ENCODE results near the gene SYNE1. TPM values are rescaled to one million over a fixed set of nuclear protein-coding genes. Genes with fewer than 3 reads are reported as not detected.
A peak's percentile ranks its signal among the peaks of the same experiment; 100 is the strongest.
"Not testable (repeated sequence)": the region's sequence is repeated elsewhere in the genome, so short reads cannot be mapped to it uniquely, and the experiment has no call there.

The SYNE1 gene
- total RNA-seq, 1 experiment from 2014 or later, result 20.9 TPM

DNA sequence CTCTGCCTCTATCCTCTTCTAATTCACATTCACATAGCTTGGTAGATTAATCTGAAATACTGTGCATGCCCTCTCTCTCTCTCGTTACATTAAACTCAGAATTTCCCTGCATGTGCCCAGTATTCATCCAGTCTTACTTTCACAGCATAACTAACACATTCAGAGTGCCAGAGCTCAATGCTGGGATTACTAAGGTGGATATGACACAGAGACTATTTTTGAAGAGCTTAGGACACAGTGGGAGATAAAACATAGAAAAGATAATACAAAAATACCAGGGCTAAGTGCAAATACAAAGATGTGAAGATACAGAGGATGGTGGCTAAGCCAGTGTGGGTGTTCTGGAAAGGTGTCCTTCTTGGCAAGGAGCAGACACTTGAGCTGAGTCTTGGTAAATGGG, 6.3 kb downstream of the SYNE1 start:
- DNase-seq (ENCODE audit: low read depth), result no peak

DNA sequence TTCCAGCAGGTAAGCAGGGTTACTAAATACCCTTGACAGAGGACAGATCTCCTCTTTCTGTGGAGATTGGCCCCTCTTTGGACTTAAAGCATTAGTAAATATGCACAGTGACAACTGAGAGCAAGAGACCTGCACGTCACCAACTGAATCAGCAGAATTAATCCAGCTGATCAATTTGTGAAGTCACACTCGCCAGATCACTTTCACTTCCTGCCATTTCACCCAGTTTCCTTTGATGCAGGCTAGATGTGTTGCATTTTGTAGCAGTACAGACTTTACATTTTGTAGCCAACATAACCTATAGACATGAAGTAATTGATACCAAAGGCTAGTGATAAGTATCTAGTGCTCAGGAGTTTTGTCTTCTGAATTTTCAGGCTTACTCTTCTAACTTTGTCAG, 11.9 kb downstream of the SYNE1 start:
- DNase-seq (ENCODE audit: low read depth), result no peak

DNA sequence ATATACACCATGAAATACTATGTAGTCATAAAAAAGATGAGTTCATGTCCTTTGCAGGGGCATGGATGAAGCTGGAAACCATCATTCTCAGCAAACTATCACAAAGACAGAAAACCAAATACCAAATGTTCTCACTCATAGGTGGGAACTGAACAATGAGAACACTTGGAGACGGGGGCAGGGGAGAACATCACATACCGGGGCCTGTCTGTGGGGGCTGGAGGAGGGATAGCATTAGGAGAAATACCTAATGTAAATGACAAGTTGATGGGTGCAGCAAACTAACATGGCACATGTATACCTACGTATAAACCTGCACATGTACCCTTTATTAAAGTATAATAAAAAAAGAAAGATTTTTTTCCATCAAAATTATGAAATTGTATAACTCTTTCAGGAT, 22.4 kb downstream of the SYNE1 start:
- DNase-seq (ENCODE audit: low read depth), result not testable (repeated sequence)

DNA sequence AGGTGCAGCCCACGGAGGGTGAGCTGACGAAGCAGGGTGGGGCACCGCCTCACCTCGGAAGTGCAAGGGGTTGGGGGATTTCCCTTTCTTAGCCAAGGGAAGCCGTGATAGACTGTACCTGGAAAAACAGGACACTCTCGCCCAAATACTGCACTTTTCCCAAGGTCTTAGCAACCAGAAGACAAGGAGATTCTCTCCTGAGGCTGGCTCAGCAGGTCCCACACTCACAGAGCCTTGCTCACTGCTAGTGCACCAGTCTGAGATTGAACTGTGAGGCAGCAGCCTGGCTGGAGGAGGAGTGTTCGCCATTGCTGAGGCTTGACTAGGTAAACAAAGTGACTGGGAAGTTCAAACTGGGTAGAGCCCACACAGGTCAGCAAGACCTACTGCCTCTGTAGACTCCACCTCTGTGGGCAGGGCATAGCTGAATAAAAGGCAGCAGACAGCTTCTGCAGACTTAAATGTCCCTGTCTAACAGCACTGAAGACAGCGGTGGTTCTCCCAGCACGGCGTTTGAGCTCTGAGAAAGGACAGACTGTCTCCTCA, 28.0 kb downstream of the SYNE1 start:
- DNase-seq (ENCODE audit: low read depth), result no peak

DNA sequence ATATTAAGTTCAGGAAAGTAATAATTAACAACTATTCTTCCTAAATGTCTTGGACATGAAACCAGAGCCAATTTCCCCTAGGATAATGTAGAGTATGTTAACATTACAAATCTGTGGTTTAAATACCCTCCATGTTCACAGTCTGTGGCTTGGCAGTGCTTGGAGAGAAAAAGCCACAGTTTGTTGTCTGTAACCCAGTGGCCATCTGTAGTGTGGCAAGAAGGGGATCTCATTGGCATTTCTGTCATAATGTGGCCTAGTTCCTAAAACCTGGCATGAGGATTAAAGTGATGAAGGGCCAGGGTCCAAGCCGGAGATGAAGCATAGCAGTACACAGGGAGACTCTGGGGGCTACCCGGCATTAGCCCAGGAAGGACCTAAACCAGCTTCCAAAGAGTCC, 31.2 kb downstream of the SYNE1 start:
- DNase-seq (ENCODE audit: low read depth), result no peak

DNA sequence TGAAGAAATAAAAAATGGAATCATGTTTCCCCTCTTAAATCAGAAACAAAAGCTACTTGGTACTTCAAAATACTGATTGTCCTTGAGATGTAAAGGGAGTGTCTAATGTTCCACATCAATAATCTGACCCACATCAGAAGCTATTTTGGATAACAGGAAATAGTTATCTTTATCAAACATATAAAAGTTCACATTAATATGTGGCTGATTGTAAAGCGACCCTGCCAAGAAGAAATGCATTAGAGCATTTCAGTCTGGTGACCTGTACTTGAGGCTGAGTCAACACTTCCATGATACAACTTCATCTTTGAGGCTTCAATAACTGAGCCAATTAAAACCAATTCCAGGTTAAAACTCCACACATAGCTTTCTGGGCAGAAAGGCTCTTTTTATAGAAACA, 31.8 kb downstream of the SYNE1 start:
- DNase-seq (ENCODE audit: low read depth), result peak; percentile 3

DNA sequence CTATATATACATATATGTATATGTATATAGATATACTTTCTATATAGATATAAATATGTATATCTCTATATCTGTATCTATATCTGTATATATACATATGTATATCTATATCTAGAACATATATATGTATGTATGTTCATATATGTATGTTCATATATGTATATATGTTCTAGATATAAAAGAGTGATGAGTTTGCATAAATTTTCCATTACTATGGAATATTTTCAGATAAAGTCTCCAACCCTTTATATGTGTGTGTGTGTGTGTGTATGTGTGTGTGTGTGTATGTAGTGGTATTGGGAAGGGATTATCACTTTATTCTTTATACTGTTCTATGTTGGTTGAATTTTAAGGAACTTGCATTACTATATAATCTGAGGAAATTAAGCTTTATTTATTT, 33.3 kb downstream of the SYNE1 start:
- no peak for DNase-seq (ENCODE audit: low read depth)

DNA sequence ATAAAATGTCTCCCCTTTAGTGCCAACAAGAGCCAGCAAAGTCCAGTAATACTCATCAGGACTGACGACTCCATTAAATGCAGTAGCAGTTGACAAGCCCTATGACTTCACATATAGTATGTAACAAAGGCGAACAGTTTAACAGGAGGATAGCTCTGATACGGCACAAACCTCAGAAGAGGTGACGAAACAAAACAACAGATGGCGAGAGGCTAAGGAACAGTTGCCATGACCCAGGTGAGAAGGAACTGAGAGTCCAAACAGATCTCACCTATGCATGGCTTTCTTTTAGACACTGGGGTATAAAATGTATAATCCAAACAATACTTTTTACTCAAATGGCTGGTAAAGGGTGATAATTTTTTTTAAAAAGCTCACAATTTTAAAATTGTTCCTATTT, 37.1 kb downstream of the SYNE1 start:
- DNase-seq (ENCODE audit: low read depth), result no peak

DNA sequence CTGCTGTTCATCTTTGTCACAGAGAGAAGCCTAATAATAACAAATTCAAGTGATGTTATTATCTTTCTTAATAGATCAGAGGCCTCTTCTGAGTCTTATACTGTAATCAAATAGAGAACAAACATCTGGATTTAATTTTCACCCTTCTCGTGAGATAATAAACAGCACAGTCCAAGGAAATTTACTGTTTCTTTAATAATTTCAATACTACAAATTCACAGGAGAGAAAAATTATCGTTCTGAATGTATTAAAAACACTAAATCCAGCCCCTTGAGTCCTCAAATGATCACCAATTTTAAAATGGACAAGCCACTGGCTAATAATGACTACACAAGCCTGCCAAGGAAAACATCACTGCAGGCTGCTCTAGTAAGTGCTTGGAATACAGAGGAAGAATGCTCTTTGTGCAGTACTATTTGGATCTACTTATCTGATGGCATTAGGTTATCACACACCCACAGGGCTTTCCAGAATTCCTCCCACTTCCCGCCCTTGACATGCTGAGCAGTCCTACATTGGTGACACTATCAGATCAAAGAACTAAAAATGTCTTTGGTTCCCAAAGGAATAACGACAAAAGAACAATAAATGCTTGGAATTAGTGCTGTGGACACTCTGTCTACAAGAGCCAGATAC, 38.1 kb downstream of the SYNE1 start:
- DNase-seq (ENCODE audit: low read depth), result no peak

DNA sequence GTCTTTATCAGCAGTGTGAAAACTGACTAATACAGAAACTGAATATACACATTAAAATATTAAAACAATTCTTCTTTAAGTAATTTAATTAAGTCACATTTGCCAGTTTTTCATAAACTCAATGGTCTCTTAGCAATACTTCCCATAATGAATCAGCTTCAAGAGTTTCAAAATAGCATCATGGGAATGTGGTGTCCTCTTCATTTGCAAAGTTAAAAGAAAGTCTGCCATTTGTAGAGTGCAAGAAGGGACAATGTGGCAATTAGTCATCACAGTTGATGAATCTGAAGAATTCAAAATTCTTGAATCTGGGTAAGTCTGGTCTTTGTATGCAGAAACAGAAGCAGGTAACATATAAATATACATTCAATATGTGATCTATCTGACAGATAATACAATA, 38.7 kb downstream of the SYNE1 start:
- DNase-seq (ENCODE audit: low read depth), result no peak

DNA sequence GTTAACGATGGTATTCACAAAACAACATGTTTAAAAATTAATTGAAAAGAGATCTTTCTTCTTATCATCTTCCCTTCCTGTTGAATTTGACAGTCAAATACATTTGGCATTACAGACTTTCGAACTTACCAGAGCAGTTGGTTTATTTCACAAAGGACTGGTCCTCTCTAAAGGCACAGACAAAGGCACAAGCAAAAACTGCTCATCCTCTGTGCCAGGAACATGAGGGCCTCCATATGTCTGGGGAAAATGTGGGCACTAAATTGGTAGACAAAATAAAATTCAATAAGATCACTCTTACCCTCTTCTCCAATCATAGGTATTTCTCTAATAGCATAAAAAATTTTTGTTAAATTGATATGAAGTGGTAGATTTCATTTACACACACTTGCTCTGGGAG, 40.4 kb downstream of the SYNE1 start:
- DNase-seq (ENCODE audit: low read depth), result no peak

DNA sequence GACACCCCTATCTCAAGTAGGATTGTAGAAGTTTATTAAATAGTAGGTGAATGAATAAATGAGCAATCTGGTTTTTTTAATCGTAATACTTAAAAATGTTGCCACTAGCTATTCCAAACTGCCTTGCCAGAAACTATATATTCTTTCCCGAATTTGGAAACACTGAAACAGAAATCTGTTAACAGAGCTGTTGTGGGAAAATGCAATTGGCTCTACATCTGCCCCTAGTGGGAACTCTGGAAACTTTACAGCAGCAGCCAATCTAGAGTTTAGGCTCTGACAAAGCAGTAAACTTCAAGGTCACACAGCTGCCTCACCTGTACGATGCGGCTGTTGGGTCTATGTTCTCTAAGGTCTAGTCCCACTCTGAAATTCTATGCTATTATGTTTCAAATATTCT, 41.7 kb downstream of the SYNE1 start:
- DNase-seq (ENCODE audit: low read depth), result peak; percentile 7

DNA sequence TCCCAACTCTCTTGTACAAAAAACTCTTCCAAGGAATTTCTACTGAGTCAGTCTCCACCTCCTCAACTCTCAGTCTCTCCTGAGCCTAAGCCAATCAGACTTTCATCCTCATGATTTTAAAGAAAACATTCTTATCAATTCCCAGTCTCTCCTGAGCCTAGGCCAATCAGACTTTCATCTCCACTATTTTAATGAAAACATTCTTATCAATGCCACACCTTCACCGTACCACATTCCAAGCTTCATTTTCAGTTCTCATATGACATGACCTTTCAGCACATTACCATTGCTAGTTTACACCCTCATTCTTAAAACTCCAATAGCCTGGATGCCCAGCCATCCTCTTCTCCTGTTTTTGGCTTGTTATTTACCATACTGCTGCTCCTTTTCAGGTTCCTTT, 42.5 kb downstream of the SYNE1 start:
- DNase-seq (ENCODE audit: low read depth), result no peak

DNA sequence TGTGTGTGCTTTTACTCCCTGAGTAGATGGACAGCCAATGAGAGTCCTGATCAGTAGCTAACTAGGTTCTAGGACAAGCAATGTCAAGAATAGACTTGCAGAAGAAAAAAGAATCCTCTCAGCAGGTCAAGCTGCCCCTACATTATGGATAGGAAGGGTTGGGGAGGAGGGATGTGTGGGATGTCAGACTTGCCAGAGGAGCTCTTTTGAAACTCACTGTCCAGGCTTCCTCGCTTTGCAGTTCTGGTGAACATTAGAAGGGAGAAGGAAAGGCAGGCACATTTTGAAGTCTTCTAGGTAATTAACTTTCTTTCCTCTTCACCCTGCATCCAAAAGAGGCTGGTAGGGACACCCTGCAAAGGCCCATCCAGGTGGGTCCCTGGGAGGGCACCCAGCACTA, 48.7 kb downstream of the SYNE1 start:
- no peak for DNase-seq (ENCODE audit: low read depth)

DNA sequence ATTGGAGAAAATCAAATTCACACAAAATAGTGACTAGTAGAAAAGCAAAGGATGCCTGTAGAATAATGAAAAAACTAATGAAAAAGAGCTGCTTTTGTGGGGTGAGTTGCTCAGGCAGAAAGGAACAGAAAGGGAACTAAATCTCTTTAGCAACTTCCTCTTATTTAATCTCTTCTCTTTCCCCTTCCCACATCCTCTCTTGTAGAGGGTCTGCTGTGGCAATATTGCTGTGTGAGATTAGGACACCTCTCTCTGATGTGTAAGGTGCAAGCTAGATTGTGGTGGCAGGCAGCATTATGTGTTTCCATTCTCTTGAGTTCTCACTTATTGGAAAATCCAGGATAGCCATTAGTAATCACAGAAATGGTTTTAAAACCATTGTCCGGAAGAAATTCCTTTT, 49.7 kb downstream of the SYNE1 start:
- DNase-seq (ENCODE audit: low read depth), result no peak

DNA sequence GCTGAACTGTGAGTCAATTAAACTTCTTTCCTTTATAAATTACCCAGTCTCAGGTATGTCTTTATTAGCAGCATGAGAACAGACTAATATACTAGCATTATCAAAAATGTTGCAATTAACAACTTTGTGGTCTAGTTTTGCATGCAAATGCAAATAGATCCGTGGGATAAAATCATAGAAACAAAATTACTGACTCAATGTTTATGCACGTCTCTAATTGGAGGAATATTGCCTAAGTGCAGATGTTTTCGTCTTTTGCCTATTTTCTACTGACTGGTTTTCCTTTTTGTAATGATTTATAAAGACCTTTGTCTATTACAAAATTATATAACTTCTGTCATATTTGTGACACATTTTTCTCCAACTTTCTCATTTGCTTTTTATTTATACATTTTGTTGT, 51.9 kb downstream of the SYNE1 start:
- DNase-seq (ENCODE audit: low read depth), result no peak

DNA sequence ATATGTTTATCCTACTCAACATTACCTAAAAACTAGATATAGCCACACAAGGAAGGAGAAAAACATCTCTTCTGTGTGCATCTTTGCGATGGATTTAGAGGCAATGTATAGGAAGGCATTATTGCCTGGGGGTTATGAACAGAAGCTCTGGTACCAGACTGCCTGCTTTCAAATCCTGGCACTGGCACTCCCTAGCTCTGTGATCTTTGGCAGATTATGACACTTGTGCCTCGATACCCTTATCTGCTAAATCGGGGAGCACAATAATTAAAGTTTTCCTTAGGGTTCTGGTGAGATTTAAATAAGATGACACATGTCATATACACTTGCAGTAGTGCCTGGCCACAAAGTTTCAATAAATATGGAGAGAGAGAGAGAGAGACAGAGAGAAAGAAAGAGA, 53.3 kb downstream of the SYNE1 start:
- DNase-seq (ENCODE audit: low read depth), result no peak

DNA sequence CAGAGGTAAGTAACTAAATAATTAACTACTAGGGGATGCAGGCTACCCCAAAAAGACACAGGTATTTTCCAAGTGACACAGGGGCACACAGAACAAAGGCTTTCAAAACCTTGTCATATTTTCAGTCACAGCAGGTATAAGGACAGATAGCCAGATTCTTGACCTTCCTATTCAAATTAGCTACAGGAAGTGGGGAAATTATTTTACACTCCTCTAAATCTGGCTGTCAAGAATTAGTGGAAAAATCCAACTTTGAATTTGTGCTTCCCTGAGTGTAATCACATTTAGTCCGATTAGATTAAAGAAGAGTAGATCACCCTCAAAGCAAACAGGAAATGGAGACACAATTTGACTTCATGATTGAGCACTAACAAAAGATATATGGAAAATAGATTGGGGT, 60.6 kb downstream of the SYNE1 start:
- DNase-seq (ENCODE audit: low read depth), result no peak

DNA sequence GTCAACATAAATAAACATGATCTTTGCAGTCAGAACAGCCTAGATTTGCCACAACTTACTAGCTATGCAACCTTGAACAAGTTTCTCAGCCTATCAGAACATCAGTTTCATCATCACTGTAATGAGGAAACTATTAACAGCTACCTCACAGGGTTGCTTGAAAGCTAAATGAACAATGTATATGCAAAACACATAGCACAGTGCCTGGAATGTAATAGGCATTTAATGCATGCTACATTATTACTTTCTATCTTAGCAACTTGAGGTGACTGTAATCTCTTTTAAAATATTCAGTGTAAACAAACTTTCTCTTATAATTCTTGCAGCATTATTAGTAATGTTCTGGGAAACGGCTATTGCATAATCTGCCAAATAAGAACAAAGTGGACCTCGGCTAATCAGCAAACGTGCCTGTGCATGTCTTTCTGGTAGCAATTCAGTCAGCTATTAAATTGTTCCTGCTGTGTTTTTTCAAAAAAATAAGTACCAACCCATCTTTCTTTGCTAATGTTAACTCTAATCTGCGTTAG, 61.5 kb downstream of the SYNE1 start:
- no peak for DNase-seq (ENCODE audit: low read depth)

DNA sequence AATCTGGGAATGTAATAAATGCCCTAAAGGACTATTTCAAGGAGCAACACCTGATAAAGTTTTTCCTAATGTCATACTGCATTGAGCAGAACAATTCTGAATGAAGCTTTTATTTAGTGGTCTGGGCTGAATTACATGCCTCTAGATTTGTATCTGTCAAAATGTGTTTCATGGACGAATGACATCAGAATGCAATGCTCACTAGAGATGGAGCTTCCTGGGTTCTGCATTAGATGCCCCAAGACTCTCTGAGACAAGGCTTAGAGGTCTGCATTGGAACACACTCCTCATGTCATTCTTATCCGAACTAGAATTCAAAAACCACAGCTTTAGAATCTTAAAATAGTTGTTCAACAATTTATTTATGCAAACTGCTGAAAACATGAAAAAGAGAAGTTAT, 62.0 kb downstream of the SYNE1 start:
- DNase-seq (ENCODE audit: low read depth), result no peak

DNA sequence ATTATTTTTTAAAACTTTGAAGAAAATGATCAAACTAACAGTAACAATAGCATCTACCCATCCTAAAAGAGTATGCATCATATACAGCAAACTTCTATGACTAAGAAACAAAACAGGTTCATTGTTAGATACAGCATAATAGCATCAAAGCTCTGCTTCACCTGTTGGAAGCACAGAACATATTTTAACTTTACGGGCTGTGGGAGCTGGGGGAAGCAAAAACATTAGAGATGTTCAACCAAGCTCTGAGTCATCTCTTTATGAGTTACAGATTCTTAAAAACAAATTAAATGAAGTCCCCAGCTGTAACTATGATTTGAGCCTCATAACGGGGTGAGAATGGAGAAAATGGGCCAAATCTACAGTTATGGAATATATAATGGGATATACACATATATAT, 63.4 kb downstream of the SYNE1 start:
- peak; percentile 2 for DNase-seq (ENCODE audit: low read depth)

DNA sequence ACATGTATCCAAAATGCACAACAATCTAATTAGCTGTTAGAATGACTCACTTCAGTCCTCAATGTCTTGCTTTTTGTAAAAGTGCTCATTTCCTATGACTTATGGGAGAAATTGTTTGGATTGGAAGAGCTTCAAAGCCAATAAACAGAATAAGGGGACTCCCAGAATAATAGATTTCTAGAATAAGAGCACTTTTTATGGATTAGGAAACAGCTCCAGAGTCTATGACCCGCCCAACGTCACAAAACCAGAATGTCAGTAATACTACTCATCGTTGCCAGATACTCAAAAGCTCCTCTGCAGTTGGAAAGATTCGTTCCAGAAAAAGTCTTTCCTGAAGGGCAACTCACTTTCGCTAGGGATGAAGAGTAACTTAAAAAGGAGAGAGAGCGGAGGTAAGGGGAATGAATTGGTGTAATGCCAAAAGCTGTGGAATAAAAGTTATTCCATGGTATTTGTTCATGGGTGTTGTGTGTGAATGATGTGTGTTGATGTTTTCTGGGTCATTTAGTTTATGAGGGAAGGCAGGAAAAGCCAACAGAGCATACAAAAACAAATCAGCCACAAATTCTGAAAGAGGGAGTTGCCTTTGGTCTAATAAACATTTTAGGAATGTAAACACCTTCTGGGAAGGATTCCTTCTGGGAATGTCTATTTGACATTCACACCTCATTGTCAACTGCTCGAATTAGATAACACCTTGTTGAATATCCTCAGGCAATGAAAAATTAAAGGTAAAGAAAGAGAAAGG, 64.6 kb downstream of the SYNE1 start:
- DNase-seq (ENCODE audit: low read depth), result peak; percentile 50

DNA sequence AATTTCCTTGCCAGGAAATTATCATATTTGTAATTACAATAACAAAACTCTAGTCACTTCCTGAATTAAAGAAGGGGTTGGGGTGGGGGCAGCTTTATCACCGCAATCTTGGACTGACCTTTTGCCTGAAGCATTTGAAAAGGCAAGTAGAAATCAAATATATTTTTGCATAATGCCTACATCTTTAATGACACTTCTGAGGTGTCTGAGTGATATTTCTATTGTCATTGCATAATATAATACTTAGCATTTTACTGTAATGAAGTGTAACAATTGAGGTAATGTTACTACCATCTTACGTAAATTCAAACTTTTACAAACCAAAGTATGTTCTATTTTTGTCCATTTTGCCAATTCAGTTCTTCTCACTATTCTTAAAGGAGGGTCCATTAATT, 65.2 kb downstream of the SYNE1 start:
- no peak for DNase-seq (ENCODE audit: low read depth)
